Measurements from ENCODE around the gene PDLIM5.

Gene PDLIM5

GRCh38 chr4:94686086-94686485 is 234.3 kb downstream of the PDLIM5 start:
- no peaks in the 10 kb centered on the region for H3K27me3 ChIP-seq (ENCODE audit: control insufficient read depth, insufficient read depth, low read length)
- H3K4me3 ChIP-seq (ENCODE audit: low read length) = no peak overlapping the region
- DNase-seq (ENCODE audit: low read depth, low spot score) = no peak
- H3K9me3 ChIP-seq (ENCODE audit: control insufficient read depth, insufficient read depth, low read length) = no peaks in the 10 kb centered on the region
- no peak overlapping the region for H3K27ac ChIP-seq (ENCODE audit: low read length)
- H3K4me1 ChIP-seq (ENCODE audit: control insufficient read depth, insufficient read depth, low read length) = no peaks in the 10 kb centered on the region
- no peaks in the 10 kb centered on the region for H3K36me3 ChIP-seq (ENCODE audit: control insufficient read depth, insufficient read depth, low read length)
- WGBS (ENCODE audit: insufficient coverage, insufficient read length) = no CpG with 5 or more reads among the region's 5 CpGs

GRCh38 chr4:94689155-94689860 is 237.6 kb downstream of the PDLIM5 start:
- Histone ChIP-seq H3K4me1 (ENCODE audit: control insufficient read depth, insufficient read depth, low read length) (no peaks in the 10 kb centered on the region), H3K27ac (ENCODE audit: low read length) (no peak overlapping the region), H3K27me3 (ENCODE audit: control insufficient read depth, insufficient read depth, low read length) (no peaks in the 10 kb centered on the region), H3K4me3 (ENCODE audit: low read length) (no peak overlapping the region), H3K36me3 (ENCODE audit: control insufficient read depth, insufficient read depth, low read length) (no peaks in the 10 kb centered on the region), H3K9me3 (ENCODE audit: control insufficient read depth, insufficient read depth, low read length) (no peaks in the 10 kb centered on the region)
- no CpG with 5 or more reads among the region's 4 CpGs for WGBS (ENCODE audit: insufficient coverage, insufficient read length)
- DNase-seq (ENCODE audit: low read depth, low spot score) = no peak

GRCh38 chr4:94690851-94691254 is 239.1 kb downstream of the PDLIM5 start:
- Histone ChIP-seq H3K27me3 (ENCODE audit: control insufficient read depth, insufficient read depth, low read length) (no peaks in the 10 kb centered on the region), H3K36me3 (ENCODE audit: control insufficient read depth, insufficient read depth, low read length) (no peaks in the 10 kb centered on the region), H3K4me1 (ENCODE audit: control insufficient read depth, insufficient read depth, low read length) (no peaks in the 10 kb centered on the region), H3K4me3 (ENCODE audit: low read length) (no peak overlapping the region), H3K27ac (ENCODE audit: low read length) (no peak overlapping the region), H3K9me3 (ENCODE audit: control insufficient read depth, insufficient read depth, low read length) (no peaks in the 10 kb centered on the region)
- WGBS (ENCODE audit: insufficient coverage, insufficient read length) = no CpG with 5 or more reads among the region's 4 CpGs
- DNase-seq (ENCODE audit: low read depth, low spot score) = no peak

- DNase-seq (ENCODE audit: low read depth, low spot score) = no peak
- Histone ChIP-seq H3K4me3 (ENCODE audit: low read length) (no peak overlapping the region), H3K9me3 (ENCODE audit: control insufficient read depth, insufficient read depth, low read length) (no peaks in the 10 kb centered on the region), H3K27me3 (ENCODE audit: control insufficient read depth, insufficient read depth, low read length) (no peaks in the 10 kb centered on the region), H3K36me3 (ENCODE audit: control insufficient read depth, insufficient read depth, low read length) (no peaks in the 10 kb centered on the region), H3K27ac (ENCODE audit: low read length) (no peak overlapping the region), H3K4me1 (ENCODE audit: control insufficient read depth, insufficient read depth, low read length) (no peaks in the 10 kb centered on the region)
- WGBS (ENCODE audit: insufficient coverage, insufficient read length) = no CpG with 5 or more reads among the region's 1 CpG
These were observed 239.8 kb downstream of the PDLIM5 start for GRCh38 chr4:94691552-94691951.

GRCh38 chr4:94695384-94695783 is 243.6 kb downstream of the PDLIM5 start:
- WGBS (ENCODE audit: insufficient coverage, insufficient read length) = no CpG with 5 or more reads among the region's 4 CpGs
- Histone ChIP-seq H3K27ac (ENCODE audit: low read length) (no peak overlapping the region), H3K4me3 (ENCODE audit: low read length) (no peak overlapping the region), H3K9me3 (ENCODE audit: control insufficient read depth, insufficient read depth, low read length) (no peaks in the 10 kb centered on the region), H3K4me1 (ENCODE audit: control insufficient read depth, insufficient read depth, low read length) (no peaks in the 10 kb centered on the region), H3K36me3 (ENCODE audit: control insufficient read depth, insufficient read depth, low read length) (no peaks in the 10 kb centered on the region), H3K27me3 (ENCODE audit: control insufficient read depth, insufficient read depth, low read length) (no peaks in the 10 kb centered on the region)
- DNase-seq (ENCODE audit: low read depth, low spot score) = no peak

- no peaks in the 10 kb centered on the region; the same call in 1 of the 2 replicates for H3K9me3 ChIP-seq (ENCODE audit: control insufficient read depth, insufficient read depth, low read length)
- H3K4me3 ChIP-seq (ENCODE audit: low read length) = no peak overlapping the region
- H3K27ac ChIP-seq (ENCODE audit: low read length) = no peak overlapping the region
- no peaks in the 10 kb centered on the region for H3K4me1 ChIP-seq (ENCODE audit: control insufficient read depth, insufficient read depth, low read length)
- H3K36me3 ChIP-seq (ENCODE audit: control insufficient read depth, insufficient read depth, low read length) = no peaks in the 10 kb centered on the region
- DNase-seq (ENCODE audit: low read depth, low spot score) = no peak
- no peaks in the 10 kb centered on the region for H3K27me3 ChIP-seq (ENCODE audit: control insufficient read depth, insufficient read depth, low read length)
These were observed 246.4 kb downstream of the PDLIM5 start for GRCh38 chr4:94698187-94698586.

GRCh38 chr4:94700298-94700697 is 248.6 kb downstream of the PDLIM5 start:
- H3K27ac ChIP-seq (ENCODE audit: low read length) = no peak overlapping the region
- no peaks in the 10 kb centered on the region for H3K36me3 ChIP-seq (ENCODE audit: control insufficient read depth, insufficient read depth, low read length)
- no peak overlapping the region for H3K4me3 ChIP-seq (ENCODE audit: low read length)
- no peaks in the 10 kb centered on the region for H3K27me3 ChIP-seq (ENCODE audit: control insufficient read depth, insufficient read depth, low read length)
- no peaks in the 10 kb centered on the region; the same call in 1 of the 2 replicates for H3K9me3 ChIP-seq (ENCODE audit: control insufficient read depth, insufficient read depth, low read length)
- H3K4me1 ChIP-seq (ENCODE audit: control insufficient read depth, insufficient read depth, low read length) = no peaks in the 10 kb centered on the region
- no peak for DNase-seq (ENCODE audit: low read depth, low spot score)

- Histone ChIP-seq H3K4me3 (ENCODE audit: low read length) (no peak overlapping the region), H3K36me3 (ENCODE audit: control insufficient read depth, insufficient read depth, low read length) (no peaks in the 10 kb centered on the region), H3K27me3 (ENCODE audit: control insufficient read depth, insufficient read depth, low read length) (no peaks in the 10 kb centered on the region), H3K4me1 (ENCODE audit: control insufficient read depth, insufficient read depth, low read length) (no peaks in the 10 kb centered on the region), H3K27ac (ENCODE audit: low read length) (no peak overlapping the region), H3K9me3 (ENCODE audit: control insufficient read depth, insufficient read depth, low read length) (no peaks in the 10 kb centered on the region; the same call in 1 of the 2 replicates)
- no peak for DNase-seq (ENCODE audit: low read depth, low spot score)
- no CpG with 5 or more reads among the region's 8 CpGs for WGBS (ENCODE audit: insufficient coverage, insufficient read length)
These were observed 250.0 kb downstream of the PDLIM5 start for GRCh38 chr4:94701631-94702300.

GRCh38 chr4:94711635-94712034 is 259.9 kb downstream of the PDLIM5 start:
- Histone ChIP-seq H3K9me3 (ENCODE audit: control insufficient read depth, insufficient read depth, low read length) (no peaks in the 10 kb centered on the region), H3K36me3 (ENCODE audit: control insufficient read depth, insufficient read depth, low read length) (no peaks in the 10 kb centered on the region), H3K27ac (ENCODE audit: low read length) (no peak overlapping the region), H3K4me3 (ENCODE audit: low read length) (no peak overlapping the region), H3K4me1 (ENCODE audit: control insufficient read depth, insufficient read depth, low read length) (no peaks in the 10 kb centered on the region), H3K27me3 (ENCODE audit: control insufficient read depth, insufficient read depth, low read length) (no peaks in the 10 kb centered on the region)
- no peak for DNase-seq (ENCODE audit: low read depth, low spot score)
- no CpG with 5 or more reads among the region's 5 CpGs for WGBS (ENCODE audit: insufficient coverage, insufficient read length)

- Histone ChIP-seq H3K36me3 (ENCODE audit: control insufficient read depth, insufficient read depth, low read length) (no peaks in the 10 kb centered on the region), H3K4me3 (ENCODE audit: low read length) (no peak overlapping the region), H3K4me1 (ENCODE audit: control insufficient read depth, insufficient read depth, low read length) (no peaks in the 10 kb centered on the region), H3K27ac (ENCODE audit: low read length) (no peak overlapping the region), H3K9me3 (ENCODE audit: control insufficient read depth, insufficient read depth, low read length) (no peaks in the 10 kb centered on the region), H3K27me3 (ENCODE audit: control insufficient read depth, insufficient read depth, low read length) (no peaks in the 10 kb centered on the region)
- no CpG with 5 or more reads among the region's 5 CpGs for WGBS (ENCODE audit: insufficient coverage, insufficient read length)
- no peak for DNase-seq (ENCODE audit: low read depth, low spot score)
These were observed 262.8 kb downstream of the PDLIM5 start for GRCh38 chr4:94714365-94715160.
